Stimulated activated CD4-positive, alpha-beta T cell treated with anti-CD3 and anti-CD28 coated beads, Interleukin-1b, Interleukin-23, amount 100 ng/mL, for 1 hour (primary cell): ENCODE results near the gene ILK.
A peak's percentile ranks its signal among the peaks of the same experiment; 100 is the strongest.

Experiments used
- DNase-seq, 2 donors: peaks; one replicate each; pipeline ENCODE4 v3.0.0-alpha.2; 2020; ENCODE audit warnings: low read depth in 2 of 2

Gene ILK

DNA sequence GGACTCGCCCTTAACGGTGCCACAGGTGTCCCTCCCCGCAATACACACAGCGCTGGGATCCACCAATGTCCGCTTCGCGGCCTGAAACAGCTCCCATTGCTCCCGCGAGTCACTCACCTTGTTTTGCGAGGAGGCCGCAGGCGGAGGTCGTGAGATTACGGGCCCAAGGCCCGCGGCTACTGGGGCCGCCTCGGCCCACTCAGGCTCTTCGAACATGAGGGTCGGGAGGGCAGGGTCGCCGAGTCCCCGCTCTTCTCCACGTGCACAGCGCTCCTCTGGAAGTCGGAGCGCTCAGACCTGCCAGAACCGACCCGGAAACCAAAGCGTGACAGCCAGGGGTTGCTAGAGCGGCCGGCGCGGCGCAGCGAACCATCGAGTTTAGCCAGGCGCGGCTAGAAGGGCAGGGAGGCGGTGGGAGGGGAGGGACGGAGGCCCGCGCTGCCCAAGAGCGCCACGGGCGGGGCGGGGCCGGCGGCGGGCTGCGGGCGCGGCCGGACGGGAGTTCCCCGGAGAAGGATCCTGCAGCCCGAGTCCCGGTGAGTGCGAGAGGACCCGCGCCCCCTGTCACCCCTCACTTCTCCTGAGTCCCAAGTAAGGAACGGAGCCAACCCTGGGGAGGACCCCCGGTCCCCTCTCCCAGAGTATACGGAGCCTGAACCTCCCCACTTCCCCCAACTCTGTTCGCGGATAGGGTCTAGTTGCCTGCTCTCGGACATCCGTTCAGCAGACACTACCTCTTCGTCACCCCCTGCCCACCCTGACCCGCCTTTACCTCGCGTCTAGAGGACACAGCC lies at the start of gene ILK, which contains the start of gene RRP8:
Gene ILK, plus strand, starts transcription at position 488 of the 794 bp plus-strand sequence. CDS start 498 bp downstream, outside the sequence.
Gene RRP8, minus strand, starts transcription at position 330 of the 794 bp plus-strand sequence. Its CDS starts 114 bp downstream, at position 216.
- DNase-seq: peak; percentile 58 to 70

DNA sequence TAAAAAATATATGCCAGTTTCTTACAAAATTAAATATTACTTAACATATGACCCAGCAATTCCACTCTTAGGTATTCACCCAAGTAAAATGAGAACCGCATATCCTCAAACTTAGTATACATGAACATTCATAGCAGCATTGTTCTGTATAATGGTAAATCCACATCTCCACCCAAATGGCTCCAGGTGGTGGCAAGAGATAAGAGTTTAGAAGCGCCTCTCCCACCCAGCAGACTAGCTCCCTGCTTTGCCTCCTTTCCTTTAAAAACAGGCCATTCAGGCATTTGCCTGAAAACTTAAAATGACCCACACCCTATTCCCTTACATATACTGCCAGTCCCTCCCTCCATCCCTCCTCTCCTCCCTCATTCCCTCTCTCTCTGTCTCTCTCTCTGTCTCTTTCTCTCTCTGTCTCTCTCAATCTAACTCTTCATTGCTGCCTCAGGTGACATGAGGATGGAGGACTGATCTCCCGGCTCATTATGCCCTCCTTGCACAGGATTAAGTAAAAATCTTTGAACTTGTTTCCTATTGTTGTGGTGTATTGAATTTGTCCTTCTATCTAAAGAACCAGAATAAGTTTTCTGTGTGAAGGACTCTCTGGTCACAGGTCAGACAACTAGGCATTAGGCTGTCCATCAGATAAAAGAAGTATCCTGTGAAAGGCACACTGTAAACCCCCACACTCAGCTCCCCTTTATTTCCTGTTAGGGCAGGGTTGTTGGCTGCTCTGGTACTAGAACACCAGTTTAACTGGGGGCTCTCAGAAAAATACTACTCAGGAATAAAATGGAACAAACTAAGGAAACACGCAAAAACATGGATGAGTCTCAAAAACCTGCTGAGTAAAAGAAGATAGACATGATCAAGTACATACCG lies 48.5 kb upstream of the ILK start:
- no peak for DNase-seq

DNA sequence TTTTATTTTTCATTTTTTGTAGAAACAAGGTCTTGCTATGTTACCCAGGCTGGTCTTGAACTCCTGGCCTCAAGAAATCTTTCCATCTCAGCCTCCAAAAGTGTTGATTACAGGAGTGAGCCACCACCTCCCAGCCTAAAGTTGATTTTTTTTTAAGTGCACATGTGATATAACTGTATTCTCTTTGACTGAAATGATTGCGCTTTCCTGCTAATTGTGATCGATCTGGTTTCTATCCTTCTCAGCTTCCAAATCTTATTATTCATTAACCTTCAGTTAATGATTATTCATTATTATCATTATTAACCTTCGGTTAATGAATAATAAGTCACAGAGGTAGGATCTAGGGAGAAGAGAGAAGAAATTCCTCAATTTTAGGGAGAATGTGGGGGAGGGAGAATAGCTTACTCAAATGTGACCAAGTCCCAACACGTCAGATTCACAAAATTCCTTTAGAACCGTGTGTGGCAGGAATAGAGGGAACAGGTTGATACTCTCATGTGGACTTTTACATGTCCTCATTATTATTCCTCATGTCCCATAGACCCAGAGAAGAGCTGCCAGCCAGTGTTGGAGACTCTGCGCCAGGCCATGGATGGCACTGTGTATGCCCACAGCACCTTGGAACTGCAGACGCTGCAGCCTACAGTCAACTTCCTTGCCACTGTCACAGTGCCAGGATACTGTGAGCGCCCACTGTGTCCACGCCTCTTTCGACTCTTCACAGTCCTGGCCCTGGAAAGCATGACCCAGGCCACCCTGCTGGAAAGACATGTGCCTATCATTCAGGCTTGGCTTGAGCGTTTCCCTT lies 47.2 kb upstream of the ILK start:
- no peak for DNase-seq

DNA sequence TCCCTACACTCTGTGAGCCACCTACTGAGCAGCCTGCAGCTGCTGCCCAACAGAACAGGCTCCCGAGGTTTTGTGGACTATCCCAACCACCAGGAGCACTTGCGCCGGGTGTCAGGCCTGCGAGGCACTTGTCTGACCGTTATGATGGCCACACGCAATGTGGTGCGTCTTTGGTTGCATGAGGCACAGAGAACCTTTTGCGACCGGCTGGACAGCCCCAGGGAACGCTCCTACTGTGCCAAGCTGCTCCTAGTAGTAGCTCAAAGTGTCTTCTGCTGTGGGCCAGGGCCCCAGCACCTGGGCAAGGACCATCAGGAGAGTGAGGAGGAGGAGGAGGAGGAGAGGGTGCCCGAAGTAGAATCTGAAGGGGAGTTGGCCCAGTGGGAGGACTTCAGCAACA lies 46.5 kb upstream of the ILK start:
- DNase-seq: no peak

- DNase-seq: no peak
These were observed 45.6 kb upstream of the ILK start for GRCh38 chr11:6557761-6558674.

DNA sequence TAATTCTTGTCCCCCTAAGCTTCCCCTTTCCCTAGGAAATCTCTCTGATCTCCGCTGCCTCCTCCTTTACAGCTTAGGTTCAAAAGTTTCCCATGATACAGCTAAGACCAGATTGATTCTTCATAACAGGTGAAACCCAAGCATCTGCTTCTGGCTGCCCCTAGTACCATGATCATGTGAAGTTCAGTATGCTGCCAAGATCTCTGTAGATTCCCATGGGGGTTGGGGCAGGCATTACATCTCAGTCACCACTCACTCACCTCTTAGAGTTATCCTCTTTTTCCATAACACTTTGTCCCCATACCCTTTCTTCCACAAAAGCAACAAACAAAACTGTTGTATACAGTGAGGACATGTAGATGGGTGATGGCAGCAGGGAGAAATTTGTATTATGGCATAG lies 44.2 kb upstream of the ILK start:
- DNase-seq: no peak

GRCh38 chr11:6561288-6561687 lies 42.3 kb upstream of the ILK start:
- no peak for DNase-seq

- DNase-seq: no peak
These were observed 40.4 kb upstream of the ILK start for GRCh38 chr11:6563121-6563619.

GRCh38 chr11:6563667-6564066 lies 39.9 kb upstream of the ILK start:
- DNase-seq: no peak

DNA sequence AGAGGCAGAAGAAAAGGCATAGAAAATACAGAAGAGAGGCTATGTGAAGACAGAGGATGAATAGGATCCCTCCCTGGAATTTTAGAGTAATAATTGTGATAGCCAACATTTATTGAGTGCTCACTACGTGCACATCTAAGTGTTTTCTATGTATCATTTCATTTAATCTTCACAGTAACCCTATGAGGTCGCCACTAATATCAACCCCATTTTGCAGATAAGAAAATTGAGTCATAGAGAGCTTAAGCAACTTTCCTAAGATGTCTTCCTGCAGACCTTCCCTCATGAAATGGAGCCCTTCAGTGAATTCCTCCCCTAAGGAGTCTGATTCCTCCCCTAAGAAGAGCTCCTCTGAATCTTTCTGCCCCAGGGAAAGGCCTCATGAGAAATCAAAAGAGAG lies 38.2 kb upstream of the ILK start:
- no peak for DNase-seq

DNA sequence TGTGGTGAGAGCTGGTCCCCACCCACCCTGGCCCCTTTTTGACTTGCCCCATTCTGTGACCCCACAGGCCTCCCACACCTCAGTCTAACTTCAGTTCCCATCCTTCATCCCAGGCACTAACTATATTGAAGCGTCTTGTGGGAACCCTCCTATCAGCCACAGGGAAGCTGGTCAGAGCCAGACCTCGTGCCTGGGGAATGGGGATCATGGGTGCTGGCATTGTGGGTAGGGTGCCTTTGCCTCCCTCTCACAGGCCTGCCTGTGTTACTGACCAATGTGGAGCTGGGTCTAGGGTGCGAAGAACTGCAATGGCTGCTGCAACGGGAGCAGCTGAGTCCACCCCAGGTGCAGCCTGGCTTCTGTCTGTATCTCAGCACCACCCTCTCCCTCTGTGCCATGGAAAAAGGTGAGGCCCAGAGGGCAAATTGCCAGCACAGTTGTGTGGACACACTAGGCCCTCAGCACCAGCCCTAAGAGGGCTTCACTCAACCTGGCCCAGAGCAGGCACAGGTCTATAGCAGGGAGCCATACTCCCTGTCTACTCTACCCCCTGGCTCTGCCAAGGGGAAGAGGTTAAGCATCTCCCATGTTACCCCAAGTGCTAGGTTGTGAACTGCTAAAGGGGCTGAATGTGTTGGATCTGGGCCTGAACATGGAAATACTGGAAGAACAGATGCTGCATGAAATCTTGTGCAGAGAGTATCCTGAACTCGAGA lies 37.4 kb upstream of the ILK start:
- no peak for DNase-seq

DNA sequence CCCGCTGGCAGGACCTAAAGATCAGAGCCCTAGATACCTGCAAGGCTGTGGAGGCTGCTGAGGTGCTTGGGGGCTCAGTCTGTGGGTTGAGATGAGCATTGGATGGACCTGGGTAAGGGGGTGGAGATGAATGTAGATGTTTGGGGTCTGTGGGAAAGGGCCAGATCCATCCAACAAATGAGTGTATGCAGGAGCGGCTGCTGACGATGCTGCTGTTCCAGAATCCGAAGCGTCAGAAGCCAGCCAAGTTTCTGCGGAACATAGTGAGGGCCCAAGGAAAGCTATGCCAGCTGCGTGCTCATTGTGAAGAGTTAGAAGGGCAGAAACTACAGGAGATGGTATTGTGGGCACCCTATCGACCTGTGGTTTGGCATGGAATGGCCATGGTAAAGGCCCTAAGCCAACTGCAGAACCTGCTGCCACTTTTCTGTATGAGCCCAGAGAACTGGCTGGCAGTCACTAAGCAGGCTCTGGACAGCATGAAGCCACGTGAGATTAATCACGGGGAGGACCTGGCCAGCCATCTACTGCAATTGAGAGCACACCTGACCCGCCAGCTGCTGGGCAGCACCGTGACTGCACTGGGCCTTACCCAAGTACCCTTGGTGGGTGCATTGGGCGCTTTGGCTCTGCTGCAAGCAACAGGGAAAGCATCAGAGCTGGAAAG lies 36.7 kb upstream of the ILK start:
- DNase-seq: no peak

- DNase-seq: no peak
These were observed 36.2 kb upstream of the ILK start for GRCh38 chr11:6567371-6567745.

DNA sequence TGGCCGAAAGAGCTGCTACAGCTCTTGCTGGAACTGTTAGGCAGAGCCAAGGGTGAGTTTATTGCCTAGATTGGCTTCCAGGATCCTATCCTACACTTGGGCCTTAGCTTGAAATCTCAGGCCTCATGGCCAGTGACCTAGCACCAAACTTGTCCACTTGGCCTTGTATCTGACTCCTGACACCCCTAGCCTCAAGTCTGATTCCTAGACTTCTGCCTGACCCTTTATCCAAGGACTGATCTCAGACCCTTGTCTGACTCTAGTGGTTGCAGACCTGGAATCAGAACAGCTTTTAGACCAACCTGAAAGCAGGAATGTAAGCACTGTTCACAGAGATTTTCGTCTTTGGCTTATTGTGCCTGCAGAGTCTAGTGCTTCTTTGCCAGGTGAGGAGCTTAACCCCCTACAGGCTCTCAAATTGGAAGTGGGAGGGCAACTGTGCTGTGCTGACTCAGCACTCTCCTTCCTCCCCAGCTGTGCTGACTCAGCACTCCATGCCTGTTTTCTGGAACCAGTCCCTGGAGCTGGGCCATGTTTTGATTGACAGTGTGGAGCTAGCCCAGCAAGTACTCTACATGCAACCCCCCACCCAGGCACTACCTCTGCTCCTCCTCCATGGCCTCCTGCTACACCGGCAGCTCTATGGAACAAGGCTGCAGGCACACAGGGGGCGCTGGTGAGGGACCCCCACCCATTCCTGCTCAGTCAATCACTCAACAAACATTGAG lies 35.2 kb upstream of the ILK start:
- no peak for DNase-seq

DNA sequence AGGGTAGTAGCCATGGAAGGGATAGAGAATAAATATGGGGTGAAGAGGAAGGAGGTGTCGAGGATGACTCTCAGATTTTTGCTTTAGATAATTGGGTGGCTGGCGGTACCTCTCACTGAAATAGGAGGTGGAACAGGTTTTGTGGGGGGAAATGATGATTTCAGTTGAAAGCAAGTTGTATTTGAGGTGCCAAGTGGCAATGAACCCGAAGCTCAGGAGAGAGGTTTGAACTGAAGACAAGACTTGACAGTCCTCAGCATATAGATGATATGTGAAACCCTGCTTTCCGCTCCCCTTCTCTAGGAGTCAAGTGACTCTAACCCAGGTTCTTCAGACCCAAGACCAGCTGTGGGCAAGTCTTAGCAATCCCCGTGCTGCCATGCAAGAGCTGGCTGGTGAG lies 33.9 kb upstream of the ILK start:
- DNase-seq: no peak

GRCh38 chr11:6570691-6571427 lies 32.7 kb upstream of the ILK start:
- DNase-seq: no peak

DNA sequence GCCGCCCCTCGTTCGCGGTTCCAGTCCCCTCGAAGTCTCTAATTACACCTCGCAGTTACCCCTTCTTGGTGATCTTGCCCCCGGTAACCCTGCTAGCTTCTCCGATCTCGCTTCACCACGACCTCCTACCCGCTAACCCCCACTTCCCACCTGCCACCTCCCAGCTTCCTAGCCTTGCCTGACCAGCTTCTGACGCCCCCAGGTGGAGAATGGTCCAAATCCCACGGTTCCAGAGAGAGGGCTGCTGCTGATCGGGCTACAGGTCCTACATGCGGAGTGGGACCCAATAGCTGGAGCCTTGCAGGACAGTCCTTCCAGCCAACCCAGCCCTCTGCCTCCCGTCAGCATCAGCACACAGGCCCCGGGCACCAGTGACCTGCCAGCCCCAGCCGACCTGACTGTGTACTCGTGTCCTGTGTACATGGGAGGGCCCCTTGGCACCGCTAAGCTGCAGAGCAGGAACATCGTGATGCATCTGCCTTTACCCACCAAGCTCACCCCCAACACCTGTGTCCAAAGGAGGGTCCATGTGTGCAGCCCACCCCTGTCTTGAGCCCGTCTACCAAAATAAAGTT lies 32.1 kb upstream of the ILK start:
- no peak for DNase-seq

GRCh38 chr11:6572215-6572614 lies 31.4 kb upstream of the ILK start:
- no peak for DNase-seq
